Lower lobe of right lung (tissue), 2 donors: Measurements from ENCODE around the gene SLC41A2. TPM values are rescaled to one million over a fixed set of nuclear protein-coding genes. Genes with fewer than 3 reads are reported as not detected.

ENCODE experiments used
- ATAC-seq, 2 donors: fragments of 200-7000 bp; cut with Tn5 transposase; one replicate each; pipeline ENCODE4 v1.9.1; 2020 to 2022; ENCODE audit warnings: mild to moderate bottlenecking in 2 of 2, moderate library complexity in 2 of 2
- DNase-seq: peaks from one replicate; pipeline ENCODE4 v3.0.0-alpha.2; 2020
- H3K27ac ChIP-seq: fragments of 200-600 bp; one replicate; pipeline ENCODE4 v1.8.0; 2022
- H3K27me3 ChIP-seq: fragments of 200-600 bp; one replicate; pipeline ENCODE4 v1.8.0; 2022; ENCODE audit warnings: low read depth
- H3K36me3 ChIP-seq: fragments of 200-600 bp; one replicate; pipeline ENCODE4 v1.8.0; 2022; ENCODE audit warnings: mild to moderate bottlenecking
- H3K4me1 ChIP-seq: fragments of 200-600 bp; one replicate; pipeline ENCODE4 v1.8.0; 2022
- H3K4me3 ChIP-seq: fragments of 200-600 bp; one replicate; pipeline ENCODE4 v1.8.0; 2022; ENCODE audit warnings: mild to moderate bottlenecking
- H3K9me3 ChIP-seq: fragments of 200-600 bp; one replicate; pipeline ENCODE4 v1.8.0; 2022
- intact Hi-C: fragments of 100-400 bp; cut with DNase I; formaldehyde crosslinking; loops from one replicate; pipeline ENCODE4 v1.11.0; 2022
- total RNA-seq: library from RNA; stranded (reverse); fragmentation: NEBNext Ultra II Directional; extraction: Animal tissue kit (Norgen Biotek cat#: 25700); gene quantifications from one replicate; pipeline ENCODE4 v1.2.1, GENCODE V29; 2021
- TF ChIP-seq, protein P1 (sequence below): fragments of 200-600 bp; IDR thresholded peaks from one replicate; pipeline ENCODE4 v1.8.0; 2022; ENCODE audit warnings: antibody characterized with exemption, mild to moderate bottlenecking
- donor health status: DM: no; HTN: yes; CAD: no; lungs with severe emphysema.

SLC41A2 gene
- total RNA-seq, 1 donor from 2014 or later = 24.8 TPM

DNA sequence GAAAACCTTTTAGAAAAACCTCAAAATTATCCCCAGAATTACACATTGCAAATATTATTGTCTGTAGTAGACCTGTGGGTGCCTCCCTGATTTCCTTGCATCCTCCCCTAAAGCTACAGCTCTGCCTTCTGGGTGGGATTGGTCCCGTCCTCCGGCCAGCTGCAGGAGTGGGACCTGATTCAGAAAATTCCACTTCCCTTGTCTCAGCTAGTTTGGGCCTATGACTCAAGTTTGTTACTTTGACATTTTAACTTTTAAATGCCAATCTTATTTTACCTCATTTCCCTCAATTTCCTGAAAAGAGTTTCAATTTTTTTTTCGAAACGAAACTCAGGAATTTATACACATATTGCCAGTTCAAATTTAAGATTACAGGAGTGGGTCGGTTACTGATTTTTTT lies 13.2 kb upstream of the SLC41A2 start:
- DNase-seq = no peak
- Histone ChIP-seq H3K27ac (no peak overlapping the region), H3K36me3 (no peaks in the 10 kb centered on the region), H3K27me3 (no peaks in the 10 kb centered on the region), H3K4me1 (no peaks in the 10 kb centered on the region), H3K4me3 (no peak overlapping the region), H3K9me3 (no peaks in the 10 kb centered on the region)
- no peak for ATAC-seq
- intact Hi-C loops = no loop called here
- TF ChIP-seq, protein P1, sequence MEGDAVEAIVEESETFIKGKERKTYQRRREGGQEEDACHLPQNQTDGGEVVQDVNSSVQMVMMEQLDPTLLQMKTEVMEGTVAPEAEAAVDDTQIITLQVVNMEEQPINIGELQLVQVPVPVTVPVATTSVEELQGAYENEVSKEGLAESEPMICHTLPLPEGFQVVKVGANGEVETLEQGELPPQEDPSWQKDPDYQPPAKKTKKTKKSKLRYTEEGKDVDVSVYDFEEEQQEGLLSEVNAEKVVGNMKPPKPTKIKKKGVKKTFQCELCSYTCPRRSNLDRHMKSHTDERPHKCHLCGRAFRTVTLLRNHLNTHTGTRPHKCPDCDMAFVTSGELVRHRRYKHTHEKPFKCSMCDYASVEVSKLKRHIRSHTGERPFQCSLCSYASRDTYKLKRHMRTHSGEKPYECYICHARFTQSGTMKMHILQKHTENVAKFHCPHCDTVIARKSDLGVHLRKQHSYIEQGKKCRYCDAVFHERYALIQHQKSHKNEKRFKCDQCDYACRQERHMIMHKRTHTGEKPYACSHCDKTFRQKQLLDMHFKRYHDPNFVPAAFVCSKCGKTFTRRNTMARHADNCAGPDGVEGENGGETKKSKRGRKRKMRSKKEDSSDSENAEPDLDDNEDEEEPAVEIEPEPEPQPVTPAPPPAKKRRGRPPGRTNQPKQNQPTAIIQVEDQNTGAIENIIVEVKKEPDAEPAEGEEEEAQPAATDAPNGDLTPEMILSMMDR = no peak

DNA sequence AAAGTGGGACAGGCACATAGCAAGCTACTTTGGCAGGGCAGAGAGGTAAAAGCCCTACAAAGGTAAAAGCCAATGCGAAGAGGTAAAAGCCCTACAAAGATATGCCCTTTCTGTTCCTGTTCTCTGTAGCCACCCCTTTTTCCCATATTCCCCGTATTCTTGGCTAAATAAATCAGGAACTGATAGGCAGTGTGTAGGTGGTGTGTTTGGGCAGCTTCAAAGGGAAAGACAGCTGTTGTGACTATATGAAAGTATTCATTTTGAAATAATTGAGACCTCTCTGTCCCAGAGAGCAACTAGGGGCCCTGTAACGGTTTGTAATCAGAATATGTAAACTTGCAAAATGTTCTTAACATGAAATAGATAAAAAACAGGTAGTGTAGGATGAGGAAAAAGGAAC lies 11.3 kb upstream of the SLC41A2 start:
- H3K9me3 ChIP-seq = no peaks in the 10 kb centered on the region
- H3K36me3 ChIP-seq = no peaks in the 10 kb centered on the region
- DNase-seq (no peak), ATAC-seq (no peak)
- TF ChIP-seq, protein P1 = no peak
- intact Hi-C loops = no loop called here
- no peaks in the 10 kb centered on the region for H3K27me3 ChIP-seq
- H3K4me3 ChIP-seq = no peak overlapping the region
- H3K27ac ChIP-seq = no peak overlapping the region
- H3K4me1 ChIP-seq = no peaks in the 10 kb centered on the region

DNA sequence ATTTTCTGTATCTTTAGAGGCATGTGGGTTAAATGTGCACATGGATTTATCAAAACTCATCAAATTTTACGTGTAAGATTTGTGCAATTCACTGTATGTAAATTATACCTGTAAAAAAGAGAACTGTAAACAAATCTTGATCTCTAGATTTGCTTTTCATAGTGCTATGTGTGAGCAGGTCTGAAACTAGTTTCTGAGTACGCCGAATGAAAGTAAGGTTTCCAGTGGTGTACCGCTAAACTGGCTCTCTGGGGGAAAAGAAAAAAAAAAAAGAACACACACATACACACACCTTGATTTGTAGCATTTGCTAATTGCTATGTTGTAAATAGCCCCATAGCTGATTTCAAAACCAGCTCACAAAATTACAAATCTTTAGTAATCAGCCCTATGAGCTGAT lies 8.6 kb upstream of the SLC41A2 start:
- Histone ChIP-seq H3K4me1 (no peaks in the 10 kb centered on the region), H3K27ac (no peak overlapping the region), H3K36me3 (no peaks in the 10 kb centered on the region), H3K9me3 (no peaks in the 10 kb centered on the region), H3K27me3 (peaks cover 10% of the 10 kb centered on the region), H3K4me3 (no peak overlapping the region)
- DNase-seq = no peak
- TF ChIP-seq, protein P1 = no peak
- no peak for ATAC-seq
- intact Hi-C loops = no loop called here

DNA sequence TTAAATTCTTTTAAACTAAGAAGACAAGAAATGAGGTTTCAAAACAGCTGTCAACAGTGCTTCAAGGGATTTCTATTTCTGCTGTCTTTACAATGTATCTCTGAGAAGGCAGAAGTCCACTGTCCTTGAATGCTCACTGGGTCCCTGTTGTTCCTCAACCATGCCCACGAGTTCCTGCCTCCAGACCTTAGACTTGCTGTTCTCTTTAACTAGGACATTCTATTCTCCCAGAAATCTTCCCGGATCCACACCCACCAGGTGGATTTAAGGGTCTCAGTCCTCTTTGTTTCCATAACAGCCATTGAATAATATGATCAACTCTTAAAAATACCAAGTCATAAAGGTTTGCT lies 6.7 kb upstream of the SLC41A2 start:
- Histone ChIP-seq H3K36me3 (no peaks in the 10 kb centered on the region), H3K27ac (no peak overlapping the region), H3K4me3 (no peak overlapping the region), H3K27me3 (peaks cover 10% of the 10 kb centered on the region), H3K4me1 (peaks cover 1% of the 10 kb centered on the region), H3K9me3 (no peaks in the 10 kb centered on the region)
- DNase-seq (no peak), ATAC-seq (no peak)
- intact Hi-C loops = no loop called here
- TF ChIP-seq, protein P1 = no peak

DNA sequence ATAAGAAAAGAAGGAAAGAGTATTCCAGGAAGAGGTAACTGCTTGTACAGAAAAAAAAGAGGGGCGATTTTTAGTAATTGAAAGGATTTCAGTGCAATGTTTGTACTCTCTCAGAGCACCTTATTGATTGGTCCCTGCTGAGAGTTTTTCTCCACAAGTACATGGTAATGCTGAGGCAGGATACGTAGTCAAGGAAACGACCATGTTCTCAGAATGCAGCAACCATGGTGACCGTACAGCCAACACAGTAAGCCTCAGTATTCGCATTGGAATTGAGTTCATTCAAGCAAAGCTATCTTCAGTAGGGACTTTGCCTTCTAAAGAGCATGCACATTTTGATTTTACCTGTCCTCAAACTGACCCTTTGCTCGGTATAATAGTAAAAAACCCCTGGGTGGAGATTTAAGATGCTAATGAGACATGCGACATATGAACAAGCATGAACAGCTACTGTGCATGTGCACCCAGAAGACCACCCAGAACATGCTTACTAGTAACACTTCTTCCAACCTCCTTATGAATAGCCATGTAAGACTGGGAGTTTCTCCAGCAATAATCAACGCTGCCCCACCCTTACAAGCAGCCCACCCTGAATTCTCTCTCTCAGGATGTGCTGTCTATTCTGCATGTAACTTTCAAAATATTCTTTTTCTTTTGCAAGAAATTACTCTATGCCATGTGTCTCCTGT lies 6.2 kb upstream of the SLC41A2 start:
- Histone ChIP-seq H3K4me3 (no peak overlapping the region), H3K9me3 (no peaks in the 10 kb centered on the region), H3K27me3 (peaks cover 10% of the 10 kb centered on the region), H3K36me3 (no peaks in the 10 kb centered on the region), H3K27ac (no peak overlapping the region), H3K4me1 (peaks cover 6% of the 10 kb centered on the region)
- TF ChIP-seq, protein P1 = no peak
- DNase-seq = no peak
- intact Hi-C loops = no loop called here
- ATAC-seq = no peak

DNA sequence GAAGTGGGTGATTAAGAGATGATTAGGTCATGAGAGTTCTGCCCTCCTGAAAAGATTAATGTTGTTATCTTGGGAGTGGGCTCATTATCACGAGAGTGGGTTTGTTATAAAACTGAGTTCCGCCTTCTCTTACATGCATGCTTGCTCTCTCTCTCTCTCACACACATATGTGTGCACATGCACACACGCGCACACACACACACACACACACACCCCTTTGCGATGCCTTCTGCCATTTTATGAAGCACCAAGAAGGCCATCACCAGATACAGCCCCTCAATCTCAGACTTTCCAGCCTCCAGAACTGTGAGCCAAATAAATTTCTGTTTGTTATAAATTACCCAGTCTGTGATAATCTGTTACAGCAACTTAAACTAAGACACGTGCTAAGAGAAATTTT lies 5.7 kb upstream of the SLC41A2 start:
- no peaks in the 10 kb centered on the region for H3K36me3 ChIP-seq

More for the DNA sequence above, 5.7 kb upstream of the SLC41A2 start:
- no peak overlapping the region for H3K27ac ChIP-seq
- H3K4me1 ChIP-seq = peaks cover 12% of the 10 kb centered on the region
- intact Hi-C loops = no loop called here
- no peak for ATAC-seq
- peaks cover 10% of the 10 kb centered on the region for H3K27me3 ChIP-seq
- H3K4me3 ChIP-seq = no peak overlapping the region
- DNase-seq = no peak
- TF ChIP-seq, protein P1 = no peak
- H3K9me3 ChIP-seq = no peaks in the 10 kb centered on the region
